ENCODE results near the gene TFEB.

Gene TFEB

DNA sequence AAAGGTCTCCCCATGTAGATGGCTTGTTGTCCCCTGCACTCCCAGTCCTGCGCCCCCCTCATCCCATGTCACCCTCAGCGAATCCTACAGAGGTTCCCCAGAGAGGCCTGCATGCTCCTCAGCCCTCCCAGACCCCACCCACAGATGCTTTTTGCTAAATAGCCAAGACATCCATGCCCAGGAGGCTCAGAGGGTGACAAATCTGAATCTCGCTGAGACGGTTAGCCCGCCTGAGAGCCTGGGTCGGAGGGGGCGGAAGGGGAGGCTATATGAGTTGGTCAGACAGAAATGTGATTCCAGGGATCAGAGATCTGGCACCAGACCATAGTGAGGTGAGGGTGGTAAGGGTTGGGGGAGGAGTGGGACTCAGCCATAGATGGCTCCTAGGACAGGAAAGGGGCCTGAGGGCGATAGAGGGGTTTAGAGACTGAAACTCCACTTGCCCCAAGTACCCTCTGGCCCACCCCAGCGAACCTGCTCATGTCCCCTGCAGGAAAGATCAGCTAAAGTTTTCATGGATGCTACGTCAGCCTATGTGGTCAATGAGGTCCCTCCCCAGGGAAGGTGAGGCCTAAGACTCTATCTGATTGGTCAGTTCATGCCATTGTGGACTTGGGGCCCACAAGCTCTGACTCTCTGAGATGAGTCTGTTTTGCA is 33.2 kb downstream of the TFEB start:
- peak overlapping the region; percentile 1 for H3K9ac ChIP-seq (ENCODE audit: insufficient read length, low read depth)
- H3K9me3 ChIP-seq (ENCODE audit: insufficient read depth, low read length) = no peaks in the 10 kb centered on the region
- no peak for DNase-seq (ENCODE audit: low read depth, low spot score)
- peaks cover 38% of the 10 kb centered on the region for H3K4me1 ChIP-seq (ENCODE audit: insufficient read depth, insufficient read length)
- H3K36me3 ChIP-seq (ENCODE audit: insufficient read depth, insufficient read length, low read length) = no peaks in the 10 kb centered on the region
- TF ChIP-seq YY1 (IDR thresholded peaks at IDR 0.05; ENCODE audit: insufficient read depth, insufficient read length) (no peak), SUZ12 (IDR thresholded peaks at IDR 0.05; ENCODE audit: extremely low read depth, insufficient read depth, insufficient read length) (no peak), ZNF274 (IDR thresholded peaks at IDR 0.05; ENCODE audit: low read depth, low read length) (no peak)
- H3K4me3 ChIP-seq (ENCODE audit: insufficient read length, low read depth) = no peak overlapping the region
- H3K27me3 ChIP-seq (ENCODE audit: insufficient read depth, insufficient read length) = no peaks in the 10 kb centered on the region

DNA sequence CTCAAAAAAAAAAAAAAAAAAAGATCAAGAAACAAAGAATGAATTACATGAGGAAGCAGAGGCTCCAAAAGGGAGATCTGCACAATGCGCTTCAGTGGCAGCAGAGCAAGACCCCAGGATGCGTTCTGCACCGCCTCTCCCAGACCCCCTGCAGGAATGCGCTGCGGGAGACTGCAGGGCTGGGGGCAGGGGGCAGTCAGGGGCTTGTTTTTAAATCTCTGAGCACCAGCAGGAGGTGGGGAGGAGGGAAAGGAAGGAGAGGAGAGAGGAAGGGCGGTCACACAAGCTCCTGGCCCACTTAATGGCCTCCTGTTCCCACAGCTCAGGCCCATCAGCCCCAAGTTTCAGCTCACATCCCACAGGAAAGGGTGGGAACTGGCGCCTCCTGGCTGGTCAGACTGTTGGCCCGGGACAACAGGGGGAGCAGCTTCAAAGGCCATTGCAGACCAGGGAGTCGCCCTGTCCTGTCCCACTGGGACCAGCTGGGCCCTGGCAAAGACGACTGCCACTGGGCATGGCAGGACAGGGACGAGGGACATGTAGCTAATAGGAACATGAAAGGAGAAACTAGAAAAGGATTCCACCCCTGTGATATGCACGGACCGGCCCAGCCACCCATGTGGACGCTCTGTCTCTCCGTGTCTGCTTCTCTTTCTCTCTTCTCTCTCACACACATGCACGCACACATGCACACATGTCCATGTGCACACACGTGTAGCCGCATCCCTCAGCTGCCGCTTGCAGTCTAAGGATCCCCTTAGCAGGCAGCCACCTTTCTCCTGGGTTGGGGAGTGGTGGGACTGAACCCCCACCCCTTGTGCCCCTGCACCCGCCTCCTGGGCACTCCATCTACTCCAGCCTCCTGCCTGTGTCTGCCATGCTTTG is 34.7 kb downstream of the TFEB start:
- no peaks in the 10 kb centered on the region for H3K36me3 ChIP-seq (ENCODE audit: insufficient read depth, insufficient read length, low read length)
- DNase-seq (ENCODE audit: low read depth, low spot score) = no peak
- H3K9me3 ChIP-seq (ENCODE audit: insufficient read depth, low read length) = no peaks in the 10 kb centered on the region
- H3K27me3 ChIP-seq (ENCODE audit: insufficient read depth, insufficient read length) = no peaks in the 10 kb centered on the region
- H3K4me1 ChIP-seq (ENCODE audit: insufficient read depth, insufficient read length) = peaks cover 38% of the 10 kb centered on the region
- peak overlapping the region; percentile 36 for H3K9ac ChIP-seq (ENCODE audit: insufficient read length, low read depth)
- TF ChIP-seq ZNF274 (IDR thresholded peaks at IDR 0.05; ENCODE audit: low read depth, low read length) (no peak), SUZ12 (IDR thresholded peaks at IDR 0.05; ENCODE audit: extremely low read depth, insufficient read depth, insufficient read length) (no peak), YY1 (IDR thresholded peaks at IDR 0.05; ENCODE audit: insufficient read depth, insufficient read length) (no peak)
- H3K4me3 ChIP-seq (ENCODE audit: insufficient read length, low read depth) = no peak overlapping the region

- Histone ChIP-seq H3K27me3 (ENCODE audit: insufficient read depth, insufficient read length) (no peaks in the 10 kb centered on the region), H3K4me1 (ENCODE audit: insufficient read depth, insufficient read length) (peaks cover 36% of the 10 kb centered on the region), H3K4me3 (ENCODE audit: insufficient read length, low read depth) (no peak overlapping the region), H3K36me3 (ENCODE audit: insufficient read depth, insufficient read length, low read length) (no peaks in the 10 kb centered on the region), H3K9ac (ENCODE audit: insufficient read length, low read depth) (peak overlapping the region; percentile 8), H3K9me3 (ENCODE audit: insufficient read depth, low read length) (no peaks in the 10 kb centered on the region)
- TF ChIP-seq SUZ12 (IDR thresholded peaks at IDR 0.05; ENCODE audit: extremely low read depth, insufficient read depth, insufficient read length) (no peak), ZNF274 (IDR thresholded peaks at IDR 0.05; ENCODE audit: low read depth, low read length) (no peak), YY1 (IDR thresholded peaks at IDR 0.05; ENCODE audit: insufficient read depth, insufficient read length) (no peak)
- no peak for DNase-seq (ENCODE audit: low read depth, low spot score)
These were observed 36.3 kb downstream of the TFEB start for GRCh38 chr6:41699063-41699462.

DNA sequence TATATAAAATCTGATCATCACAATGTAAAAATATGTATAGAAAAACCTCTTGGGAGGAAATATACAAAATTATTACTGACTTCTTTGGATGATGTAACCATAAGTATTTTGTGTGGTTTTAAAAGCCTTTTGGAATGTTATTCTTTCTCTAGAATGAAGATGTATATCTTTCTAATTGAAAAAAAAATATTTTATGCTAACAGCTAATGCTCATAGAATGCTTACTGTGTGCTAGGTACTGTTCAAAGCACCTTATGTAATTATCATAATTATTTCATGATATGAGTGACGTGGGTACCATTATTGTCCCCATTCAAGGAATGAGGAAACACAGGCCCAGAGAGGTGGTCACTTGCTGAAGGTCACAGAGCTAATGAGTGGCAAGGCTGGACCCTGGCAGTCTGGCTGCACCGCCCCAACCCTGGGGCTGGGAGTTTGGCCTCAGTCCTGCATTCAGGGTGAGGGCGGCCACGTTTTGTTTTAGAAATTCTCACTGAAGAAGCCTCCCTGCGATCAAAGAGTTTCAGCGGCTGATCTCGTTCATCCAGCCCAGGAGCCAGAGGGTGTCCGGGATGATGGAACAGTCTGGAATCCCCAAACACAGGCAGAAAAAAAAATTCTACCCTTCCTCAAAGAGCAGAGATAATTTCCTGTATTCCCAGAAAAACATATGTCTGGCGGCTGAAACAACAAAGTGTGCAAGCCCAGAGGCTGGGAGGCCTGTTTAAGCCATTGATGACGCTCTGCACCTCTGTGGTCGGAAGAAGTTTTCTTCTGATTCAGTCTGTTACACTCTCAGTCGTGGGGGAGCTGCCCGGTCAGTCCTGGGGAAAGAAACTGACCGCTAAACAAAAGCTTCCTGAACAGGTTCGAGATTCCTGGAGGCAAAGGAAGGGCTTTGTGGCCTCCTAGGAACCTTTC is 37.3 kb downstream of the TFEB start:
- TF ChIP-seq SUZ12 (IDR thresholded peaks at IDR 0.05; ENCODE audit: extremely low read depth, insufficient read depth, insufficient read length) (no peak), YY1 (IDR thresholded peaks at IDR 0.05; ENCODE audit: insufficient read depth, insufficient read length) (no peak), ZNF274 (IDR thresholded peaks at IDR 0.05; ENCODE audit: low read depth, low read length) (no peak)
- Histone ChIP-seq H3K4me1 (ENCODE audit: insufficient read depth, insufficient read length) (peaks cover 33% of the 10 kb centered on the region), H3K4me3 (ENCODE audit: insufficient read length, low read depth) (no peak overlapping the region), H3K9ac (ENCODE audit: insufficient read length, low read depth) (no peak overlapping the region), H3K36me3 (ENCODE audit: insufficient read depth, insufficient read length, low read length) (no peaks in the 10 kb centered on the region), H3K9me3 (ENCODE audit: insufficient read depth, low read length) (no peaks in the 10 kb centered on the region), H3K27me3 (ENCODE audit: insufficient read depth, insufficient read length) (no peaks in the 10 kb centered on the region)
- no peak for DNase-seq (ENCODE audit: low read depth, low spot score)

DNA sequence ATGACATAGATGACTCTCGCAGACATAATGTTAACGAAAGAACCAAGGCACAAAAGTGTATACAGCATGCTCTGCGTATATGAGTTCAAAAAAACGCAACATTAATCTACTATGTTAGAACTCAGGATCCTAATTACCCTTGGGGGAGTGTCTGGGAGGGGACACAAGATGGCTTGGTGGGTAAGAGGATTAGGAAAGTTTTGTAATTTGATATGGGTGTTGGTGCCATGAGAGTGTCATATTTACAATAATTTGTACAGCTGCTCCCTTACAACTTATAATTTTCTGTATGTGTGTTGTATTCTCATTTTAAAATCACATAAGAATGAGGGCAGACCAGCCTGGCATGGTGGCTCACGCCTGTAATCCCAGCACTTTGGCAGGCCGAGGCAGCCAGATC is 38.6 kb downstream of the TFEB start:
- no peaks in the 10 kb centered on the region for H3K36me3 ChIP-seq (ENCODE audit: insufficient read depth, insufficient read length, low read length)
- H3K9ac ChIP-seq (ENCODE audit: insufficient read length, low read depth) = no peak overlapping the region

DNA sequence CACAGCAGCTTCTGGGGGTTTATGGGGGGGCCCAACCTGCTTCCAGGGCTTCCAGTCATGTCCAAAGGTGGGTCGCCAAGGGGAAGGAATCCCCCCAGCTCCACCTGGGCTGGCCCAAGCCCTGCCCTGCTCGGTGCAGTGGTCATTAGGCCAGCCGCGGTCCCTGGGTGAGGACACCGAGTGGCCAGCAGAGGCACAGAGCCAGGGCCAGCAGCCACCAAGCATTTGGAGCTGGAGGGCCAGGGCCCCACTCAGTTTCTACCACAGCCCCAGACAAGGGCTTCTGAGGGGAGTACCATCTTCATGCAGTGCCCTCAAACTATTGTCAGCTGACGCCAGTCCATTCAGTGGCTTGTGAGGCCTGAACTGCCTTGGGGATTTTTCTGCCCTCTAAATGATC is 39.6 kb downstream of the TFEB start:
- Histone ChIP-seq H3K4me3 (ENCODE audit: insufficient read length, low read depth) (no peak overlapping the region), H3K27me3 (ENCODE audit: insufficient read depth, insufficient read length) (no peaks in the 10 kb centered on the region), H3K9ac (ENCODE audit: insufficient read length, low read depth) (no peak overlapping the region), H3K36me3 (ENCODE audit: insufficient read depth, insufficient read length, low read length) (no peaks in the 10 kb centered on the region), H3K9me3 (ENCODE audit: insufficient read depth, low read length) (no peaks in the 10 kb centered on the region), H3K4me1 (ENCODE audit: insufficient read depth, insufficient read length) (peaks cover 21% of the 10 kb centered on the region)
- TF ChIP-seq SUZ12 (IDR thresholded peaks at IDR 0.05; ENCODE audit: extremely low read depth, insufficient read depth, insufficient read length) (no peak), YY1 (IDR thresholded peaks at IDR 0.05; ENCODE audit: insufficient read depth, insufficient read length) (no peak), ZNF274 (IDR thresholded peaks at IDR 0.05; ENCODE audit: low read depth, low read length) (no peak)
- DNase-seq (ENCODE audit: low read depth, low spot score) = no peak

More for the DNA sequence above, 38.6 kb downstream of the TFEB start:
- H3K9me3 ChIP-seq (ENCODE audit: insufficient read depth, low read length) = no peaks in the 10 kb centered on the region
- no peak overlapping the region for H3K4me3 ChIP-seq (ENCODE audit: insufficient read length, low read depth)
- TF ChIP-seq ZNF274 (IDR thresholded peaks at IDR 0.05; ENCODE audit: low read depth, low read length) (no peak), SUZ12 (IDR thresholded peaks at IDR 0.05; ENCODE audit: extremely low read depth, insufficient read depth, insufficient read length) (no peak), YY1 (IDR thresholded peaks at IDR 0.05; ENCODE audit: insufficient read depth, insufficient read length) (no peak)
- DNase-seq (ENCODE audit: low read depth, low spot score) = no peak
- H3K27me3 ChIP-seq (ENCODE audit: insufficient read depth, insufficient read length) = no peaks in the 10 kb centered on the region
- H3K4me1 ChIP-seq (ENCODE audit: insufficient read depth, insufficient read length) = peaks cover 23% of the 10 kb centered on the region

All from NT2/D1 (cell line).